Activated T-helper 17 cell treated with anti-CD3 and anti-CD28 coated beads, Interleukin-2, amount 50 U/mL, for 72 hours (primary cell): ENCODE results near the gene PTPRS. TPM values are rescaled to one million over a fixed set of nuclear protein-coding genes. Genes with fewer than 3 reads are reported as not detected.

Source experiments
- ATAC-seq: fragments of 150-1000 bp; cut with Tn5 transposase; replicated peaks from 2 replicates; pipeline ENCODE4 v1.10.0; 2021; ENCODE audit warnings: mild to moderate bottlenecking, moderate library complexity
- H3K27ac Mint-ChIP-seq: one replicate; pipeline ENCODE4 v1.8.0; 2022; ENCODE audit warnings: mixed read lengths
- H3K27me3 Mint-ChIP-seq: one replicate; pipeline ENCODE4 v1.8.0; 2022; ENCODE audit warnings: mixed read lengths
- H3K36me3 Mint-ChIP-seq: one replicate; pipeline ENCODE4 v1.8.0; 2022; ENCODE audit warnings: low read depth, mild to moderate bottlenecking, mixed read lengths
- H3K4me1 Mint-ChIP-seq: one replicate; pipeline ENCODE4 v1.8.0; 2022; ENCODE audit warnings: mixed read lengths
- H3K4me3 Mint-ChIP-seq: one replicate; pipeline ENCODE4 v1.8.0; 2022; ENCODE audit warnings: mild to moderate bottlenecking, mixed read lengths
- H3K9me3 Mint-ChIP-seq: one replicate; pipeline ENCODE4 v1.8.0; 2022; ENCODE audit warnings: mixed read lengths
- total RNA-seq, 2 donors: library from RNA; stranded (reverse); gene quantifications; one replicate each; pipeline ENCODE4 v1.2.3, GENCODE V29; 2022

The PTPRS gene
- total RNA-seq, 2 donors from 2014 or later = 0.04 to 3.2 TPM

DNA sequence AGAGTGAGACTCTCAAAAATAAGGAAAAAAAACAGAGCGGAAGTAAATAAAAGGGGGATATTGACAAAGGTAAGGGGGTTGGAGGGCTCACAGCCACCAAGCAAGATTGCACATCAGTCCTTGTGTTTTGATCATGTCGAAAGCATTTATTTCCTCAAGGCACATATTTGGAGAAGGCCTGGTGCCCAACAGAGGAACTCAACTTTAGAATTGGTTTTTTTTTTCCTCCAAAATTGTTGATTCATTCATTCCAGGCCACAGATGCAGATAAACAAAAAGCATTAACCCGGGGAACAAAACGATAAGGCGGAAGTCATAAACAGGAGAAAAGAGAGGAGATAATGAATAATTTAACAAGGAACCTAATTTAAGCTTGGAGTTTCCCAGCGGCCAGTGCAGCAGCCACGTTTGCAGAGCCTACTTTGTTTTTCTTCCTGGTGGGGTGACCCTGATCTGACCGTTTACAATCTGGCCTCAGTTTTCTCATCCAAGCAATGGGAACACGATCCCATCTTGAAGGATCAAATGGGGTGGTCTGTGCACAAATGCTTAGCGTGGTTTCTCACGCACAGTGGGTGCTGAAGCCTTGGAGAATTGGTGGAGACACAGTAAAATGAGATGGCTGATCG lies 2.1 kb upstream of the PTPRS start:
- Mint-ChIP-seq H3K27ac (no peak overlapping the region), H3K4me1 (peaks cover 13% of the 10 kb centered on the region), H3K27me3 (peaks cover 40% of the 10 kb centered on the region), H3K36me3 (peaks cover 13% of the 10 kb centered on the region), H3K9me3 (peaks cover 12% of the 10 kb centered on the region), H3K4me3 (no peak overlapping the region)
- no peak for ATAC-seq

GRCh38 chr19:5341981-5342380 lies 1.4 kb upstream of the PTPRS start:
- no peak for ATAC-seq
- Mint-ChIP-seq H3K27ac (no peak overlapping the region), H3K9me3 (peaks cover 9% of the 10 kb centered on the region), H3K36me3 (peaks cover 13% of the 10 kb centered on the region), H3K4me3 (peak overlapping the region; percentile 61), H3K4me1 (peaks cover 13% of the 10 kb centered on the region), H3K27me3 (peaks cover 41% of the 10 kb centered on the region)

DNA sequence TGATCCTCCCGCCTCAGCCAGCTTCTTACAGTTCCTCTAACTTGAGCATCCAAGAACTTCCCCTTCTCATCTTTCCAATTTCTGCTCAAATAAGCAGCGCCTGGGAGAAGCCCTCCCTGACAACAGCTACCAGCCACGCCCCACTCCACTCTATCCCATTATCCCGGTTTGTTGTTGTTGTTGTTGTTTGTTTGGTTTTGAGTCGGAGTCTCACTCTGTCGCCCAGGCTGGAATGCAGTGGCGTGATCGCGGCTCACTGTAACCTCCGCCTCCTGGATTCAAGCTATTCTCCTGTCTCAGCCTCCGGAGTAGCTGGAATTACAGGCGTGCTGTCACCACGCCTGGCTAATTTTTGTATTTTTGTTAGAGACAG lies 822 bp upstream of the PTPRS start:
- H3K27ac Mint-ChIP-seq = no peak overlapping the region
- H3K9me3 Mint-ChIP-seq = peaks cover 4% of the 10 kb centered on the region
- peaks cover 10% of the 10 kb centered on the region for H3K4me1 Mint-ChIP-seq
- ATAC-seq = no peak
- H3K27me3 Mint-ChIP-seq = peaks cover 36% of the 10 kb centered on the region
- peaks cover 13% of the 10 kb centered on the region for H3K36me3 Mint-ChIP-seq
- peak overlapping the region; percentile 61 for H3K4me3 Mint-ChIP-seq

DNA sequence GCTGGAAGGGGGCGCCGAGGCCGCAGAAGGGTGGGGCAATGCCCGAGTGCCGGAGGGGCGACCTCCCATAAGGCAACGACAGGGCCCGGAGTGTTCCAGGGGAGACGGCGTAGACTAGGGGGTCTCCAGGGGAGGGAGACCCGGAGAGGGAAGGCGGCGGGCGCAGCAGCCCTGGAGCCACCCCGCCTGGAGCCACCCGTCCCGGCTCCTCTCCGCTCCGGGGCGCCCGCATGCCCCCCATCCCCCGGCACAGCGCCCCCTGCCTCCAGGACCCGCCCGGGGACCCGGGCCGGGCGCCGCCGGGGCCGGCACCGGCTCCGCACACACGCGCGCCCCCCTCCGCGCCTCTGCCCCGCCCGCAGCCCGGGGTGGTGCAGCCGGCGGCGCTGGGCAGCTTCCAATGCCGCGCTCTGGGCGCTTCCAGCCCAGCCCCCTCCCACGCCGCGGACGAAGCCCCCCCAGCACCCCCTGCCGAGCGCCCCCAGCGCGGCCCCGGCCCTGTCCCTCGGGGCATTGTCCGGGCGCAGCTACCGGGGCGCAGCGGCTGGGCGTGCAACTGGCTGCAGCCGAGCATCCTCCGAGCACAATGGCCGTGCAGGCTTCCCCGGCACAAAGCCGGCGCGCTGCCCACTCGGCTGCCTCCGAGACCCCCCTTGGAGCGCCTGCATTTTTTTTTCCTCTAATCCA lies 519 bp downstream of the PTPRS start:
- H3K27me3 Mint-ChIP-seq = peaks cover 44% of the 10 kb centered on the region
- peak; percentile 29 for ATAC-seq
- peaks cover 3% of the 10 kb centered on the region for H3K9me3 Mint-ChIP-seq
- H3K36me3 Mint-ChIP-seq = peaks cover 13% of the 10 kb centered on the region
- no peak overlapping the region for H3K27ac Mint-ChIP-seq
- H3K4me1 Mint-ChIP-seq = peaks cover 9% of the 10 kb centered on the region
- H3K4me3 Mint-ChIP-seq = peak overlapping the region; percentile 37

DNA sequence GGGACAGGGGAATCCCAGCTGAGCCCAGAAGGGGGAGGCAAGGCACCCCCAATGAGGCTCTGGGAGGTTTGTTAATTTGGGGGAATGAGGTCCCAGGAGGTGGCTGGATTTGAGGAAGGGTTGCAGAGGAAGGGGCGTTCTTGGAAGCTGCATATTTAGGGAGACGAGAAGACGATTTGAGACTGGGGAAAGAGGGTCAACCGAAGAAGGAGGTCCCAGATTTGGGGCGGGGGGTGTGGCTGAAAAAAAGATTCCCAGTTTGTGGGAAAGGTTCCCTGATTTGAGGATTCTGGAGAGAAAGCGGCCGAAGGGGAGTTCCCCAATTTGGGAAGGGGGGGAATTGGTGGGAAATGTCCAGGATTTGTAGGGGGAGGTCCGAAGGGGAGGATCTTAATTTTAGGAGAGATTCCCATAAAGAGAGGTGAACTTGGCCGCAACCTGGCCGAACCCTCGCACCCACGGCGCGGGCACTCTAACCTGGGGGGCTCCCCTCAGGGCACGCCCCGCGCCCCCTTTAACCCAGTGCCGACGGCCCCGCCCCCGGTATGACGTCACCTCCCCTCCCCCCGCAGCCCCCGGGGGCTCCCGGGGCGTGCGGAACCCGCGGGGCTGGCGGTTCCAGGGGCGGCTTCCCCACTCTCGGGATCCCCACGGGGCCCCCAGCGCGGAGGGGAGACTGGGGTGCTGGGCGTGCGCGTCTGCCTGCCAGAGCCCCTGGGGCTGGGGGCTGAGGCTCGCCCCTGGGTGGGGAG lies 1.2 kb downstream of the PTPRS start:
- Mint-ChIP-seq H3K36me3 (peaks cover 13% of the 10 kb centered on the region), H3K27me3 (peaks cover 48% of the 10 kb centered on the region), H3K4me3 (peak overlapping the region; percentile 73), H3K27ac (no peak overlapping the region), H3K9me3 (peaks cover 3% of the 10 kb centered on the region), H3K4me1 (peaks cover 9% of the 10 kb centered on the region)
- no peak for ATAC-seq

- Mint-ChIP-seq H3K9me3 (peaks cover 3% of the 10 kb centered on the region), H3K27ac (no peak overlapping the region)
Observed at GRCh38 chr19:5338656-5339197, 1.9 kb downstream of the PTPRS start.

GRCh38 chr19:5337708-5338655 lies 2.6 kb downstream of the PTPRS start:
- Mint-ChIP-seq H3K4me1 (peaks cover 9% of the 10 kb centered on the region), H3K27me3 (peaks cover 53% of the 10 kb centered on the region), H3K36me3 (peaks cover 13% of the 10 kb centered on the region), H3K9me3 (peaks cover 3% of the 10 kb centered on the region), H3K4me3 (no peak overlapping the region), H3K27ac (no peak overlapping the region)
- no peak for ATAC-seq

More at GRCh38 chr19:5338656-5339197, 1.9 kb downstream of the PTPRS start:
- Mint-ChIP-seq H3K36me3 (peaks cover 13% of the 10 kb centered on the region), H3K4me3 (peak overlapping the region; percentile 73), H3K4me1 (peaks cover 9% of the 10 kb centered on the region), H3K27me3 (peaks cover 51% of the 10 kb centered on the region)
- no peak for ATAC-seq

GRCh38 chr19:5337126-5337525 lies 3.5 kb downstream of the PTPRS start:
- H3K36me3 Mint-ChIP-seq = peaks cover 13% of the 10 kb centered on the region
- peaks cover 3% of the 10 kb centered on the region for H3K9me3 Mint-ChIP-seq
- H3K4me3 Mint-ChIP-seq = no peak overlapping the region
- no peak overlapping the region for H3K27ac Mint-ChIP-seq
- H3K4me1 Mint-ChIP-seq = peaks cover 9% of the 10 kb centered on the region
- ATAC-seq = no peak
- H3K27me3 Mint-ChIP-seq = peaks cover 51% of the 10 kb centered on the region

DNA sequence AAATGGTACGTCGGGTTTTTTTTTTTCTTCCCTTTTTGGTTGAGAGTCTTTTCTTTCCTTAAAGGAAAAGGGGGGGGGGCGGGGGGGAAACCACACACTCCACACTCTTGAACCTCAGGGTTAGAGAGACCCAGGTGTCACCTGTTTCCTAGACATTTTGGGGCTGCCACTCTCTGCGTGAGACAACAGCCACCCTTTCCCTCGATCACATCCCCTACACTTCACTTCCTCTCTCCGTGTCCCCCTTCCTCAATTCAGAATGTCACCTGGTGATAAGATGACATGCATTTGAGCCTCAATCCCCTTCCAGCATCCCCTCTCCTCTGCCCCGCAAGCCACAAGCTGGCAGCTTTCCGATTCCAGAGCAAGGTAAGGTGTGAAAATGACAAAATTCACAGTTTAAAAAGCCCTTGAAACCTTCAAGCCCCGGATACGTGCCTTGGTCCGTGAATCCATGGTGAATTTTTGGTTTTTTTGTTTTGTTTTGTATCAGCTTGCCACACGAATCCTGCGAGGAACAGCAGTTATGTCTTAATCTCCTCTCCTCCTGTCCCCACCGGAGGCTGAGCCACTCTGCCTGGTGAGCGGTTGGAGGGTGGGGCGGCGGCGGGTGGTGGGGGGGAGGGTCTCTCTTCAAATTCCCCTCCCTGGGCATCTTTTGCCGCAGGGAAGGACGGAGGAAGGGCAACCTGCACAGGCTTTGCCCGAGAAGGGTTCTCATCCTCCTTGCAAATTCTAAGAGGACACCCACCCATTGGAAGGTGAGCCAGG lies 4.2 kb downstream of the PTPRS start:
- Mint-ChIP-seq H3K36me3 (peaks cover 9% of the 10 kb centered on the region), H3K9me3 (peaks cover 2% of the 10 kb centered on the region), H3K27me3 (peaks cover 44% of the 10 kb centered on the region), H3K4me3 (no peak overlapping the region), H3K4me1 (peaks cover 9% of the 10 kb centered on the region), H3K27ac (no peak overlapping the region)
- ATAC-seq = no peak

DNA sequence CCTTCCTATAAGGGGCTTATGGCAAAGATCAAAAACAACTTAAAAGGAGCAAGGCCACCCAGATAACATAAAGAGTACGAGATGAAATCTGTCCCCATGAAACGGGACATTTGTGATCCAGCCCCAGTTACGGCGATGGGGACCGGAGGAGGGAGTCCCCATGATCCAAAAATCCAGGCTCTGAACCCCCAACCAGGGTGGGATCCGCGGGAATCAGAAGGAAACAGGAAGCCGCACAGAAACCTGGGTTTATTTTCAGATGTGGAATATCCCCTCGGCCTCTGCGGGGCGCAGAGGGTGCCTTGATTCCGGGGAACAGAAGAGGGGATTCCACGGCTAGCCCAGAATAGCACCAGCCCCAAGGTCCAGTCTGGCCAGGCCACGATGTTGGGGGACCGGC lies 5.0 kb downstream of the PTPRS start:
- peaks cover 9% of the 10 kb centered on the region for H3K4me1 Mint-ChIP-seq
- H3K36me3 Mint-ChIP-seq = peaks cover 7% of the 10 kb centered on the region
- H3K9me3 Mint-ChIP-seq = no peaks in the 10 kb centered on the region
- no peak for ATAC-seq
- no peak overlapping the region for H3K27ac Mint-ChIP-seq
- no peak overlapping the region for H3K4me3 Mint-ChIP-seq
- peaks cover 41% of the 10 kb centered on the region for H3K27me3 Mint-ChIP-seq

- Mint-ChIP-seq H3K36me3 (peaks cover 7% of the 10 kb centered on the region), H3K27ac (no peak overlapping the region), H3K9me3 (no peaks in the 10 kb centered on the region), H3K4me3 (no peak overlapping the region), H3K27me3 (peaks cover 41% of the 10 kb centered on the region), H3K4me1 (peaks cover 9% of the 10 kb centered on the region)
- no peak for ATAC-seq
Observed at GRCh38 chr19:5334824-5335500, 5.7 kb downstream of the PTPRS start.

DNA sequence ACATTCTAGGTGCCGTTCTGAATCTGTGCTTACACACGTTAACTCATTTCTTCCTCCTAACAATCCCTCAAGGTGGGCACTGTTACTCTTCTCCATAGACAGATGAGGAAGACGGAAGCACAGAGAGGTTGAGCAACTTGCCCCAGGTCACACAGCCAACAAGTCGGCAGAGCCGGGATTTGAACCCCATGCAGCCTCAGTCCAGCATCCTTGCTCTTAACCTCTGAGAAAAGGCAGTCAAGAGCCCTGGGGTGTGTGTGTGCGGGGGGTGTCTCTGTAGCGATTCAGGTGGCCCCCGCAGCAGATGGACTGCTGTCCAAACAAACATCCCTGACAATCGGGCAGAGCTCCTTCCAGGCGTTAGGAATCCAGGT lies 6.3 kb downstream of the PTPRS start:
- Mint-ChIP-seq H3K27ac (no peak overlapping the region), H3K4me3 (no peak overlapping the region)

More for the DNA sequence above, 6.3 kb downstream of the PTPRS start:
- Mint-ChIP-seq H3K4me1 (peaks cover 9% of the 10 kb centered on the region), H3K9me3 (no peaks in the 10 kb centered on the region), H3K27me3 (peaks cover 40% of the 10 kb centered on the region), H3K36me3 (peaks cover 6% of the 10 kb centered on the region)
- no peak for ATAC-seq
